ENCODE results near the gene MIPOL1. TPM values are rescaled to one million over a fixed set of nuclear protein-coding genes. Genes with fewer than 3 reads are reported as not detected.

MIPOL1 gene
- total and polyA plus RNA-seq, 9 of the 15 experiments (the other 6 are each of a cell fraction or from before 2014, with no cell fraction given), result 6.7 to 21.9 (median 12.4) TPM

GRCh38 chr14:37153483-37153882, 44.3 kb upstream of the MIPOL1 start (continued):
- TF ChIP-seq AFF1 (IDR thresholded peaks at IDR 0.05; ENCODE audit: low read depth in 1 of 2, partially characterized antibody in 2 of 2) (no peak), CEBPB (tag; IDR thresholded peaks at IDR 0.05) (no peak)

GRCh38 chr14:37157987-37158386, 39.8 kb upstream of the MIPOL1 start:
- POLR2A ChIA-PET, result no interaction called here
- Histone ChIP-seq H3K36me3 (ENCODE audit: control insufficient read depth, insufficient read depth, low read length) (no peaks in the 10 kb centered on the region), H3K27me3 (ENCODE audit: control insufficient read depth in 2 of 2, insufficient read depth in 2 of 2, low read length in 2 of 2) (no peaks in the 10 kb centered on the region), H2AFZ (ENCODE audit: low read depth, low read length) (no peak overlapping the region), H3K4me3 (no peak overlapping the region), H3K27ac (ENCODE audit: extremely low read depth, low read depth, low read length) (no peak overlapping the region), H3K9me3 (replicated peaks; ENCODE audit: control insufficient read depth, insufficient read depth, low read depth, low read length) (no peaks in the 10 kb centered on the region; the same call in none of the 2 replicates), H4K20me1 (replicated peaks; ENCODE audit: control insufficient read depth, insufficient read depth, low read length) (no peaks in the 10 kb centered on the region), H3K4me2 (ENCODE audit: insufficient read depth, low read length) (no peak overlapping the region), H3K9ac (ENCODE audit: insufficient read depth in 1 of 2, low read depth in 2 of 2, low read length in 2 of 2) (no peak overlapping the region), H3K9me1 (ENCODE audit: control insufficient read depth, insufficient read depth, low read length) (no peaks in the 10 kb centered on the region), H3K79me2 (ENCODE audit: control insufficient read depth, insufficient read depth, low read length) (peaks cover 78% of the 10 kb centered on the region), H3K4me1 (replicated peaks in 1 of 2; ENCODE audit: control insufficient read depth in 2 of 2, insufficient read depth in 2 of 2, low read length in 2 of 2) (peaks cover 0 to 8% of the 10 kb centered on the region in 2 experiments; a peak in 2 of 5 replicates)
- in situ Hi-C loops (cut with MboI), result loop anchor here (25.0 kb wide), 1 partner anchor 1321 kb away; the partner anchor contains the start of gene BRMS1L
- CTCF ChIA-PET (ENCODE audit: low intra/inter-chr PET ratio), result no interaction called here
- WGBS (ENCODE audit: insufficient coverage, low coverage, missing lambda C conversion rate), result 65% methylated on average over 2 of the region's 2 CpGs
- no TSS peak for BruUV-seq (replicated peaks)
- ATAC-seq (no peak), DNase-seq (ENCODE audit: extremely low read depth in 1 of 4, low spot score in 3 of 4) (no peak), FAIRE-seq (no peak)
- intact Hi-C loops (cut with micrococcal nuclease), result no loop called here
- no peak for TF ChIP-seq HDAC1 (IDR thresholded peaks at IDR 0.05)
- TF ChIP-seq TRIM28 (IDR thresholded peaks at IDR 0.05), result no peak
- TF ChIP-seq NONO (IDR thresholded peaks at IDR 0.05; ENCODE audit: low read depth in 2 of 2, low read length in 1 of 2), result no peak
- no peak for TF ChIP-seq REST (IDR thresholded peaks at IDR 0.05; ENCODE audit: borderline replicate concordance)
- TF ChIP-seq REST (CRISPR knock-in tag; IDR thresholded peaks at IDR 0.05; ENCODE audit: low read depth), result no peak

All from K562 (cell line).